SK-N-SH treated with all-trans-retinoic acid at 6 μM for 48 hours (cell line): Measurements from ENCODE around the gene FAM20C.

Source experiments
- ATAC-seq: fragments of 200-7000 bp; cut with Tn5 transposase; 3 replicates; pipeline ENCODE4 v1.9.1; 2020; ENCODE audit warnings: mild to moderate bottlenecking, moderate library complexity
- ARNTL ChIP-seq: fragments of 450-650 bp; formaldehyde crosslinking; IDR thresholded peaks from 2 replicates; pipeline ENCODE4 v1.5.0; 2020; ENCODE audit warnings: low read depth, mild to moderate bottlenecking, moderate library complexity, borderline replicate concordance
- CSDC2 ChIP-seq: fragments of 250-450 bp; sonication (Bioruptor Pico); IDR thresholded peaks from 2 replicates; pipeline ENCODE4 v1.5.0; 2020; ENCODE audit warnings: mild to moderate bottlenecking, moderate library complexity
- ESRRG ChIP-seq: fragments of 250-450 bp; sonication (Bioruptor Pico); IDR thresholded peaks from 2 replicates; pipeline ENCODE4 v1.6.1; 2021; ENCODE audit warnings: mild to moderate bottlenecking
- GLIS3 ChIP-seq: fragments of 250-450 bp; sonication (Bioruptor Pico); IDR thresholded peaks from 2 replicates; pipeline ENCODE4 v1.5.0; 2020; ENCODE audit warnings: mild to moderate bottlenecking, moderate library complexity
- OSR1 ChIP-seq: fragments of 250-450 bp; sonication (Bioruptor Pico); IDR thresholded peaks from 2 replicates; pipeline ENCODE4 v1.8.0; 2022; ENCODE audit warnings: moderate library complexity, mild to moderate bottlenecking, inconsistent platforms
- RARB ChIP-seq: fragments of 250-450 bp; sonication (Bioruptor Pico); IDR thresholded peaks from 2 replicates; pipeline ENCODE4 v1.8.0; 2021; ENCODE audit warnings: mild to moderate bottlenecking, moderate library complexity
- SNAI2 ChIP-seq: fragments of 250-450 bp; sonication (Bioruptor Pico); IDR thresholded peaks from 2 replicates; pipeline ENCODE4 v1.5.0; 2020; ENCODE audit warnings: mild to moderate bottlenecking, moderate library complexity
- TCF4 ChIP-seq: fragments of 250-450 bp; sonication (Bioruptor Pico); IDR thresholded peaks from 2 replicates; pipeline ENCODE4 v1.8.0; 2021; ENCODE audit warnings: mild to moderate bottlenecking, moderate library complexity, borderline replicate concordance
- TOX ChIP-seq: fragments of 250-450 bp; sonication (Bioruptor Pico); IDR thresholded peaks from 2 replicates; pipeline ENCODE4 v1.8.0; 2021; ENCODE audit warnings: mild to moderate bottlenecking, moderate library complexity, borderline replicate concordance
- ZC3H10 ChIP-seq: fragments of 250-450 bp; sonication (Bioruptor Pico); IDR thresholded peaks from 2 replicates; pipeline ENCODE4 v1.5.1; 2021; ENCODE audit warnings: mild to moderate bottlenecking, moderate library complexity
- ZFP3 ChIP-seq: fragments of 250-450 bp; sonication (Bioruptor Pico); IDR thresholded peaks from 2 replicates; pipeline ENCODE4 v1.5.0; 2020; ENCODE audit warnings: mild to moderate bottlenecking, moderate library complexity
- ZNF565 ChIP-seq: fragments of 450-650 bp; formaldehyde crosslinking; conservative IDR thresholded peaks from 2 replicates; pipeline ENCODE4 v1.5.0; 2020; ENCODE audit warnings: low read depth, mild to moderate bottlenecking, moderate library complexity
- ZNF70 ChIP-seq: fragments of 450-650 bp; formaldehyde crosslinking; IDR thresholded peaks from 2 replicates; pipeline ENCODE4 v1.5.0; 2020; ENCODE audit warnings: mild to moderate bottlenecking, moderate library complexity
- ZNF8 ChIP-seq: fragments of 450-650 bp; formaldehyde crosslinking; IDR thresholded peaks from 2 replicates; pipeline ENCODE4 v1.5.0; 2020; ENCODE audit warnings: mild to moderate bottlenecking, moderate library complexity
- TF ChIP-seq, protein P1 (sequence below): fragments of 250-450 bp; sonication (Bioruptor Pico); IDR thresholded peaks from 2 replicates; pipeline ENCODE4 v1.5.1; 2020; ENCODE audit warnings: low read depth, mild to moderate bottlenecking, moderate library complexity
- TF ChIP-seq, protein P2 (sequence below): fragments of 250-450 bp; sonication (Bioruptor Pico); IDR thresholded peaks from 2 replicates; pipeline ENCODE4 v1.8.0; 2020; ENCODE audit warnings: mild to moderate bottlenecking, moderate library complexity, borderline replicate concordance
- TF ChIP-seq, protein P3 (sequence below): fragments of 250-450 bp; sonication (Bioruptor Pico); IDR thresholded peaks from 2 replicates; pipeline ENCODE4 v1.5.1; 2021; ENCODE audit warnings: mild to moderate bottlenecking, moderate library complexity
- TF ChIP-seq, protein P4 (sequence below): fragments of 250-450 bp; sonication (Bioruptor Pico); IDR thresholded peaks from 2 replicates; pipeline ENCODE4 v1.5.0; 2020; ENCODE audit warnings: mild to moderate bottlenecking, moderate library complexity
- TF ChIP-seq, protein P5 (sequence below): fragments of 250-450 bp; sonication (Bioruptor Pico); IDR thresholded peaks from 2 replicates; pipeline ENCODE4 v1.8.0; 2021; ENCODE audit warnings: low read depth, mild to moderate bottlenecking, moderate library complexity, borderline replicate concordance

Gene FAM20C

DNA sequence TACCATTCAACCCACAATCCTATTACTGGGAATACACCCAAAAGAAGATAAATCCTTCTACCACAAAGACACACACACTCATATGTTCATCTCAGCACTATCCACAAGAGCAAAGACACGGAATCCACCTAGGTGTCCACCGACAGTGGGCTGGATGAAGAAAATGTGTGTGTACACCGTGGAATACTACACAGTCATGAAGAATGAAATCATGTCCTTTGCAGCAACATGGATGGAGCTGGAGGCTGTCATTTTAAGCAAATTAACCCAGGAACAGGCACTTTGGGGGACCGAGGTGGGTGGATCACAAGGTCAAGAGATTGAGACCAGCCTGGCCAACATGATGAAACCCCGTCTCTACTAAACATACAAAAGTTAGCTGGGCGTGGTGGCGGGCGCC lies 89.3 kb downstream of the FAM20C start:
- no peak for ATAC-seq
- TF ChIP-seq, protein P1, sequence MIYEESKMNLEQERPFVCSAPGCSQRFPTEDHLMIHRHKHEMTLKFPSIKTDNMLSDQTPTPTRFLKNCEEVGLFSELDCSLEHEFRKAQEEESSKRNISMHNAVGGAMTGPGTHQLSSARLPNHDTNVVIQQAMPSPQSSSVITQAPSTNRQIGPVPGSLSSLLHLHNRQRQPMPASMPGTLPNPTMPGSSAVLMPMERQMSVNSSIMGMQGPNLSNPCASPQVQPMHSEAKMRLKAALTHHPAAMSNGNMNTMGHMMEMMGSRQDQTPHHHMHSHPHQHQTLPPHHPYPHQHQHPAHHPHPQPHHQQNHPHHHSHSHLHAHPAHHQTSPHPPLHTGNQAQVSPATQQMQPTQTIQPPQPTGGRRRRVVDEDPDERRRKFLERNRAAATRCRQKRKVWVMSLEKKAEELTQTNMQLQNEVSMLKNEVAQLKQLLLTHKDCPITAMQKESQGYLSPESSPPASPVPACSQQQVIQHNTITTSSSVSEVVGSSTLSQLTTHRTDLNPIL (CRISPR knock-in tag) = no peak
- TF ChIP-seq ZC3H10 (CRISPR knock-in tag) (no peak), OSR1 (CRISPR knock-in tag) (no peak), ZNF70 (CRISPR knock-in tag) (no peak), RARB (no peak), CSDC2 (no peak), ZNF8 (CRISPR knock-in tag) (no peak), SNAI2 (CRISPR knock-in tag) (no peak), ARNTL (CRISPR knock-in tag) (no peak), TOX (CRISPR knock-in tag) (no peak), ESRRG (no peak), ZFP3 (CRISPR knock-in tag) (no peak), GLIS3 (CRISPR knock-in tag) (no peak)
- TF ChIP-seq, protein P2, sequence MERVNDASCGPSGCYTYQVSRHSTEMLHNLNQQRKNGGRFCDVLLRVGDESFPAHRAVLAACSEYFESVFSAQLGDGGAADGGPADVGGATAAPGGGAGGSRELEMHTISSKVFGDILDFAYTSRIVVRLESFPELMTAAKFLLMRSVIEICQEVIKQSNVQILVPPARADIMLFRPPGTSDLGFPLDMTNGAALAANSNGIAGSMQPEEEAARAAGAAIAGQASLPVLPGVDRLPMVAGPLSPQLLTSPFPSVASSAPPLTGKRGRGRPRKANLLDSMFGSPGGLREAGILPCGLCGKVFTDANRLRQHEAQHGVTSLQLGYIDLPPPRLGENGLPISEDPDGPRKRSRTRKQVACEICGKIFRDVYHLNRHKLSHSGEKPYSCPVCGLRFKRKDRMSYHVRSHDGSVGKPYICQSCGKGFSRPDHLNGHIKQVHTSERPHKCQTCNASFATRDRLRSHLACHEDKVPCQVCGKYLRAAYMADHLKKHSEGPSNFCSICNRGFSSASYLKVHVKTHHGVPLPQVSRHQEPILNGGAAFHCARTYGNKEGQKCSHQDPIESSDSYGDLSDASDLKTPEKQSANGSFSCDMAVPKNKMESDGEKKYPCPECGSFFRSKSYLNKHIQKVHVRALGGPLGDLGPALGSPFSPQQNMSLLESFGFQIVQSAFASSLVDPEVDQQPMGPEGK (CRISPR knock-in tag) = no peak
- TF ChIP-seq, protein P3, sequence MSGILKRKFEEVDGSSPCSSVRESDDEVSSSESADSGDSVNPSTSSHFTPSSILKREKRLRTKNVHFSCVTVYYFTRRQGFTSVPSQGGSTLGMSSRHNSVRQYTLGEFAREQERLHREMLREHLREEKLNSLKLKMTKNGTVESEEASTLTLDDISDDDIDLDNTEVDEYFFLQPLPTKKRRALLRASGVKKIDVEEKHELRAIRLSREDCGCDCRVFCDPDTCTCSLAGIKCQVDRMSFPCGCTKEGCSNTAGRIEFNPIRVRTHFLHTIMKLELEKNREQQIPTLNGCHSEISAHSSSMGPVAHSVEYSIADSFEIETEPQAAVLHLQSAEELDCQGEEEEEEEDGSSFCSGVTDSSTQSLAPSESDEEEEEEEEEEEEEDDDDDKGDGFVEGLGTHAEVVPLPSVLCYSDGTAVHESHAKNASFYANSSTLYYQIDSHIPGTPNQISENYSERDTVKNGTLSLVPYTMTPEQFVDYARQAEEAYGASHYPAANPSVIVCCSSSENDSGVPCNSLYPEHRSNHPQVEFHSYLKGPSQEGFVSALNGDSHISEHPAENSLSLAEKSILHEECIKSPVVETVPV (CRISPR knock-in tag) = no peak
- TF ChIP-seq, protein P4, sequence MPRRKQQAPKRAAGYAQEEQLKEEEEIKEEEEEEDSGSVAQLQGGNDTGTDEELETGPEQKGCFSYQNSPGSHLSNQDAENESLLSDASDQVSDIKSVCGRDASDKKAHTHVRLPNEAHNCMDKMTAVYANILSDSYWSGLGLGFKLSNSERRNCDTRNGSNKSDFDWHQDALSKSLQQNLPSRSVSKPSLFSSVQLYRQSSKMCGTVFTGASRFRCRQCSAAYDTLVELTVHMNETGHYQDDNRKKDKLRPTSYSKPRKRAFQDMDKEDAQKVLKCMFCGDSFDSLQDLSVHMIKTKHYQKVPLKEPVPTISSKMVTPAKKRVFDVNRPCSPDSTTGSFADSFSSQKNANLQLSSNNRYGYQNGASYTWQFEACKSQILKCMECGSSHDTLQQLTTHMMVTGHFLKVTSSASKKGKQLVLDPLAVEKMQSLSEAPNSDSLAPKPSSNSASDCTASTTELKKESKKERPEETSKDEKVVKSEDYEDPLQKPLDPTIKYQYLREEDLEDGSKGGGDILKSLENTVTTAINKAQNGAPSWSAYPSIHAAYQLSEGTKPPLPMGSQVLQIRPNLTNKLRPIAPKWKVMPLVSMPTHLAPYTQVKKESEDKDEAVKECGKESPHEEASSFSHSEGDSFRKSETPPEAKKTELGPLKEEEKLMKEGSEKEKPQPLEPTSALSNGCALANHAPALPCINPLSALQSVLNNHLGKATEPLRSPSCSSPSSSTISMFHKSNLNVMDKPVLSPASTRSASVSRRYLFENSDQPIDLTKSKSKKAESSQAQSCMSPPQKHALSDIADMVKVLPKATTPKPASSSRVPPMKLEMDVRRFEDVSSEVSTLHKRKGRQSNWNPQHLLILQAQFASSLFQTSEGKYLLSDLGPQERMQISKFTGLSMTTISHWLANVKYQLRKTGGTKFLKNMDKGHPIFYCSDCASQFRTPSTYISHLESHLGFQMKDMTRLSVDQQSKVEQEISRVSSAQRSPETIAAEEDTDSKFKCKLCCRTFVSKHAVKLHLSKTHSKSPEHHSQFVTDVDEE (CRISPR knock-in tag) = no peak
- TF ChIP-seq, protein P5, sequence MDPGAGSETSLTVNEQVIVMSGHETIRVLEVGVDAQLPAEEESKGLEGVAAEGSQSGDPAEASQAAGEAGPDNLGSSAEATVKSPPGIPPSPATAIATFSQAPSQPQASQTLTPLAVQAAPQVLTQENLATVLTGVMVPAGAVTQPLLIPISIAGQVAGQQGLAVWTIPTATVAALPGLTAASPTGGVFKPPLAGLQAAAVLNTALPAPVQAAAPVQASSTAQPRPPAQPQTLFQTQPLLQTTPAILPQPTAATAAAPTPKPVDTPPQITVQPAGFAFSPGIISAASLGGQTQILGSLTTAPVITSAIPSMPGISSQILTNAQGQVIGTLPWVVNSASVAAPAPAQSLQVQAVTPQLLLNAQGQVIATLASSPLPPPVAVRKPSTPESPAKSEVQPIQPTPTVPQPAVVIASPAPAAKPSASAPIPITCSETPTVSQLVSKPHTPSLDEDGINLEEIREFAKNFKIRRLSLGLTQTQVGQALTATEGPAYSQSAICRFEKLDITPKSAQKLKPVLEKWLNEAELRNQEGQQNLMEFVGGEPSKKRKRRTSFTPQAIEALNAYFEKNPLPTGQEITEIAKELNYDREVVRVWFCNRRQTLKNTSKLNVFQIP = no peak

DNA sequence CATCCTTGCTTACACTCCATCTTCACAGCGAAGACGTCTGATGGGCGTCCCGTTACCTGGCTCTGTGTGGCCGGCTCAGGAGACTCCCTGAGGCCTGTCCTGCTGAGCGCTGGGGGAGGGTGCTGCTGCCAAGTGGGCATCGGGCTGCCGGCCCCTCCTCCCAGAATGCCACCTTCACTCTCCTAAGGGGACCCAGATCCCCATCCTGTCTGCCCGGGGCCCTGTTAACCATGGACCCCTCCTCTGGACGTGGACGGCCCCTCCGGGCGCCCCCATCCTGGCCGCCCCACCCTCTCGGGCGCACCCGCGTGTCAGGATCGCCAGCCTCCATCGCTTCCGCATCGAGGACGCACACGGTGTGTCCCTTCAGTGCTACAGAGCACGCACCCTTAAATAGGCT lies 90.2 kb downstream of the FAM20C start:
- ATAC-seq = no peak
- no peak for TF ChIP-seq SNAI2 (CRISPR knock-in tag)
- no peak for TF ChIP-seq TOX (CRISPR knock-in tag)
- TF ChIP-seq OSR1 (CRISPR knock-in tag) = no peak
- no peak for TF ChIP-seq GLIS3 (CRISPR knock-in tag)
- TF ChIP-seq ZNF70 (CRISPR knock-in tag) = no peak
- TF ChIP-seq, protein P1 (CRISPR knock-in tag) = no peak
- TF ChIP-seq TCF4 = no peak
- no peak for TF ChIP-seq ZFP3 (CRISPR knock-in tag)
- no peak for TF ChIP-seq ZNF565 (CRISPR knock-in tag)
